KG1 (cell line): Measurements from ENCODE around the gene TULP3.

ENCODE experiments used
- DNase-seq: peaks from one replicate; lab custom pipeline; 2025; lab: John Stamatoyannopoulos, UW

Gene TULP3

DNA sequence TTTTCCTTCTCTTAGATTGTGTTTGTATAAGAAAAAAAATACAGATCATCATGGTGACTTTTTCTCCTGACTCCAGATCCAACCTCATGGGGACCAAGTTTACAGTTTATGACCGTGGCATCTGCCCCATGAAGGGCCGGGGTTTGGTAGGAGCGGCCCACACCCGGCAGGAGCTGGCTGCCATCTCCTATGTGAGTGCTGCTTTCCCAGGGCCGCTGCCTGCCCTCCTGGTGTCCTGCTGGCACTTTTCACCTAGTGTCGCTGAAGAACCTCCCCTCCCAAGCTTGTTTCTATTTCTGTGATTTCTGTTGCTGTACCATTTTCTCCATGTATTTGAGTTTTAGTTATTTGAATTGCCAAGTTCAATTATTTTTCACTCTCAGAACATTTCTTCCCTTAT is 43.7 kb downstream of the TULP3 start:
- DNase-seq, result no peak

DNA sequence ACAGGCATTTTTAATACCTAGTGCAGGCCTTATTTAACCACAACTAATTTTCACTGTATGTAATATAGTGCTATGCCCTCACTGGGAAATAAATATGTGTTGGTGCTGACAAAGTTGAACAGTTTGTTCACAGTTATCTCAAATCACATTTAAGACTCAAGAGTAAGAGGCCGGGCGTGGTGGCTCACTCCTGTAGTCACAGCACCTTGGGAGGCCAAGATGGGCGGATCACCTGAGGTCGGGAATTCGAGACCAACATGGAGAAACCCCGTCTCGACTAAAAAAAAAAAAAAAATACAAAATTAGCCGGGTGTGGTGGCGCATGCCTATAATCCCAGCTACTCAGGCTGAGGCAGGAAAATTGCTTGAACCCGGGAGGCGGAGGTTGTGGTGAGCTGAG is 45.6 kb downstream of the TULP3 start:
- no peak for DNase-seq

GRCh38 chr12:2937500-2937899 is 46.8 kb downstream of the TULP3 start:
- DNase-seq, result no peak

GRCh38 chr12:2939191-2939590 is 48.5 kb downstream of the TULP3 start:
- no peak for DNase-seq

- DNase-seq, result no peak
These were observed 49.9 kb downstream of the TULP3 start for GRCh38 chr12:2940564-2940963.

DNA sequence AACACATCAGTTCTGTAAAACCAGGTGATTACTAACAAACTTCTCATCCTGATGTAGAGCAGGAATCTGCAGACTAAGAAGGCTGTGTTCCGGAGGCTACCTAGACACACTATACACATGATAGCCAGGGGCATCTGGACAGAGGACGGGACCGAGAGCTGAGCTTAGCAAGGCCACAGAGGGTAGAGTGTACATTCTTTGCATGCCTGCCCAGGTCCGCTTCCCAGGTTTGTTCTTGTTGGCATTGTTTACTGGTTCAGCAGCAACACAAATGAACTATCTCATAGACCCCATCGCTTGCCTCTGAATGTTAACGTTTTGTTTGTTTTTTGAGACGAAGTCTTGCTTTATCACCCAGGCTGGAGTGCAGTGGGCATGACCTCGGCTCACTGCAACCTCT is 50.8 kb downstream of the TULP3 start:
- DNase-seq, result no peak

DNA sequence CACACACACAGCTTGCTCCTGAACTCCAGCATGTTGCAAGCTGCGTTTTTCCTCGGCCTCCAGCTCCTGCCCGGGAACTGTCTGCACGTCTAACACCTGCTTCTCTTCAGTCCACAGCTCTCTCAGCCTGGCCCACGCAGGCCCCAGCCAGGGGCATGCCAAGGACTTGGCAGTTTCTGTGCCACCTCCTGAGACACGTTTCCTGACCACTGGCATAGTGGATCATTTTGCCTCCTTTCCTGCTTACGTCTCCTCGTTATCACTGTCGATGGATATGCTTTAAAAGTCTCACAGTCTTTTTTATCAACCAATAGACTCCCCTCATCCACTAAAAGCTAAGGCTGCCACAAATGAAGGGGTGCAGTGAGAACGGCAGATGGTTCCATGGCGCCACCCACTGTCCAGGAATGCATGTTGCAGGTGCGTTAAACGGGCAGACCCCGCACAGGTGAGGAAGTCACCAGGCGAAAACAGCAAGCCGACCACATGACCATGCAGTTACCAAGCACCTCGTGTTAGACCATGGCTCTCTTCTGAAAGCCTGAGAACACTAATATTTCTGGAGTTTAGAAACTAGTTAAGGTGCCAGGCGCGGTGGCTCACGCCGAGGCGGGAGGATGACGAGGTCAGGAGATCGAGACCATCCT is 53.8 kb downstream of the TULP3 start:
- no peak for DNase-seq

DNA sequence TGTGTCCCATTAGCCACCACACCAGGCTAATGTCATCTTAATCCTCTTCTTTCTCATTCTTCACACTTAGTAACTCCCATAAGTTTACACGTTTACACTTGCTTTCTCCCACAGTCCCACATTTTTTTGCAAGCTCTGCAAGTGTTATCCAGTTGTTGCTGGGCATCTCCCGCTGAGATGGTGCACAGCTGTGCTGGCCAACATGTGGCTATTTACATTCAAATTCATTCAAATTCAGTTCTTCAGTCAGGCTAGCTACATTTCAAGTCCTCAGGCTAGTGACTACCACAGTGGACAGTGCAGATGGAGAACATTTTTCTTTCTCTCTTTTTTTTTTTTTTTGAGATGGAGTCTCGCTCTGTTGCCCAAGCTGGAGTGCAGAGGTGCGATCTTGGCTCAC is 58.7 kb downstream of the TULP3 start:
- no peak for DNase-seq

DNA sequence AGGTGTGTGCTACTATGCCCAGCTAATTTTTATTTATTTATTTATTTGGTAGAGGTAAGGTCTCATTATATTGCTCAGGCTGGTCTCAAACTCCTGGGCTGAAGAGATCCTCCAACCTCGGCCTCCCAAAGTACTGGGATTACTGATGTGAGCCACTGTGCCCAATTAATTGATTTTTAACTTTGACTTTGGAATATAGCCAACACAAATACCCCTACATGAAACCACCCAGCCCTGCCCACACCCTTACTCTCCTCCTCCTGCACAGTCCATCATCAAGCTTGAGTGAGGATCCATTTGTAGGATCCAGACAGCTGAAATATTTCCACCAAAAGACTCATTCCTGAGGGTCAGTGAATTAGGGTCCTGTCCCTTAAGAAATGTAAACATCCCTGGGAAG is 65.2 kb downstream of the TULP3 start:
- no peak for DNase-seq

GRCh38 chr12:2957816-2958431 is 67.2 kb downstream of the TULP3 start:
- DNase-seq, result no peak

DNA sequence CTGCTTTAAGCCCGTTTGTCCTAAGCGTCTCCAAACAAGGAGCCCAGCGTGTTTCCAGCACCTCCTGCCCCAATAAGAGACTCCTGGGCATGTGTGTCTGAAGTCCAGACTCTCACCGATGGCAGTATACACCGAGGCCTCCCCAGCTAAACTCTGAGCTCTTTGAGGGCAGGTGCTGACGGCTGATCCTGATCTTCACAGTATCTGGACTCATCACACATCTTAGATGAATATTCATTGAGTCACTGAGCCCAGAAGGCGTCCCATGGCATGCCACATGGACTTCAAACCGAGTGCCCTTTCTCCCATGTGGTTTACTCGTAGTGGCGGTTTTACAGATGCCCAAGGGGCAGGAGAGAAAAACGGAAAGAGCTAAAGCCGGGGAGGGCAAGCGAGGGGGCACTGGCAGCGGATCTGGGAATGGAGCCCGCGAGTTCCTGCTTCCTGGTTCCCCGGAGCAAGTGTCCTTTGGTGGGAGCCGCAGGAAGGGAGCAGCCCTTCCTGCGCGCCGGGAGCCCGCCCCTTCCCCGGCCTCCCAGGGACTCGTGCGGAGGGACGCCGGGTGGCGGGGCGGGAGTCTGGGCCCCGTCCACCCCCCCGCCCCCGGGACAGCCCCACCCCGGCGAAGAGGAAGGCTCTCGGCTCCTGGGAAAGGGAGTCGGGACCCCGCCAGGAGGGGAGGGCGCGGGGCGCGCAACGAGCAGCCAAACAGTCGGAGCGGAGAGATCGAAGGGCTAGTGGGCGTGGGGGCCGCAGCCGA is 67.9 kb downstream of the TULP3 start:
- no peak for DNase-seq

GRCh38 chr12:2959192-2959504 is 68.5 kb downstream of the TULP3 start, which contains the start of gene TEAD4:
TEAD4 (plus strand) TSS chr12:2959397.
- DNase-seq, result no peak

DNA sequence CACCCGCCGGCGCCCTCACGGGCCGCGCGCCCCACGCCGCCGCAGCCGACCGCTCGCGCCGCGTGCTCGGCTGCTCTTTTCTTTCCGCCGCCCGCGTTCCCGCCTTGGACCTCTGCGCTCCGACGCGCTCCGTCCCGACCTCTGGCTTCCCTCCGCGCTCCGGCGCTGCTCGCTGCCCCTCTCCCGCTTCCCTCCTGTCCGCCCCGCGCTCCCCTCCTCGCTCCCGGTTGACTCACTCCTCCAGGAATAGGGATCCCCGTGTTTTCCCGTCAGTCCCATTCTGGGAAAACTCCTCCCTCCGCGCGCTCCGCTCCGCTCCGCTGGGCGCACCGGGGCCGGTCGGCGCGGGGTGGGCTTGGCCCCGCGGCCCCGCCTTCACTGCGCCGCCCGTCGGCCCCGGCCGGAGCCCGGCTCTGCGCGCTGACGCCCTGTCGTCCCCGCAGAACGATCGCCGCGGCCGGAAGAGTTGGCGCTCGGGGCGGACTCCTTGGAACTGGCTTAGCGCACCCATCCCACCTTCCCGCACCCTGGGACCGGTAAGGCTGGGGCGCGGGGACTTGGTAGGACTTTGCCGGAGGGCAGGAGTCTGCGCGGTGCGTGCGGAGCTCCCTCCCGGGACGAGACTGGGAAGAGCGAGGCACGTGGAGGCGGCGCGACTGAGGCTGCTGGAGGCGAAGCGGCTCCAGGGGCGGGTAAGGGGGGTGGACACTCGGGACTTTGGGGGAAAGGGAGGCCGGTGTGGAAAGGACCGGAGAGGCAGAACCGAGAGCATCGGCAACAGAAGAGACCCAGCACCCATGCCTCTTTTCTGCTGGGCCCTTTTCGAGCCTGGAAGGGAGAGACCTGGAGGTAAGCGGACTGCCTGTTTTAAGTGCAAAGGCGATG is 69.1 kb downstream of the TULP3 start:
- DNase-seq, result no peak

- no peak for DNase-seq
These were observed 69.8 kb downstream of the TULP3 start for GRCh38 chr12:2960390-2960956.

DNA sequence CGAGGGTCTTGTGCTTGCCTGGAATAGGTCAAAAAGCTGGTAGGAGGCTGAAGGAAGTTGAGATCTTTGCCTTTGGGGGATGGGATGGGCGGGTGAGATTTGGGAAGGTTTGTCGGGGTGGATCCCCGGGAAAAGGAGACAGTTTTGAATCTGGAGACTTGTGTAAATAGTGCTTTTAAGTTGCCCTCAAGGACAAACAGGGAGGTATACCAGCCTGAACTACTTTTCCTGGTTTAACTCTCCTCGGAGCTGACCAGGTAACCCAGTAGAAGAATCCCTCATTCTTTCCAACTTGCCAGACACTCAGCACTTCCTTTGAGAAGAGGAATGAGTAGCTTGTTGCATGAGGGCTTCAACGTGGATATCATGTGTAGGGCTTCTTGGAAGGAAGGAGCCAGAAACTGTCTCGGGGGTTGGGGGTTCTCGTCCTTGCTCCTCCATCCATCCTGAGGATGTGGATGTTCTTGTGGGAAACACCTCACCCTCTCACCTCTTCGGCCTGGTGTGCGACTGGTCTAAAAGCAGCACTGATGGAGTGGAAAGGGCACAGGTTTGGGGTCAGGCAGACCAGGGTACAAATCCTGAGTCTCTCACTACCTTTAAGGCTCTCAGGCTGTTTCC is 70.4 kb downstream of the TULP3 start:
- DNase-seq, result no peak

DNA sequence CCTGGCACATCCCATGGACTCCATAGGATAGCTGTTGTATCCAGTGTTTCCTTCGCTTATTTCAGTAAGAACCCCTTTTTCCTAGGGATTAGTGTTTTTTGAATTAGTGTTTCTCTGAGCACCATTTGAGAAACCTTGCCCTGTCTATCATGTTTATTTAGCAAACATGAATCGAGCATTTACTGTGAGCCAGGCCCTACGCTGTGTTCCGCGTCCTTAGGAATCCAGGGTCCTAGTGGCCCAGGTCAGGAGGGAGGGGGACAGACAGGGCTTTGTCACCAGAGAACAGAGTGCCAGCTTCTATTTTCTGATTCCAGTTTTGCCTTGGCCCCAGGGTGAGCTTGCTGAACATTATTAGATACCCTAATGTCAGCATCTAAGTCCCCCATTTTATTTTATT is 71.0 kb downstream of the TULP3 start:
- DNase-seq, result no peak

DNA sequence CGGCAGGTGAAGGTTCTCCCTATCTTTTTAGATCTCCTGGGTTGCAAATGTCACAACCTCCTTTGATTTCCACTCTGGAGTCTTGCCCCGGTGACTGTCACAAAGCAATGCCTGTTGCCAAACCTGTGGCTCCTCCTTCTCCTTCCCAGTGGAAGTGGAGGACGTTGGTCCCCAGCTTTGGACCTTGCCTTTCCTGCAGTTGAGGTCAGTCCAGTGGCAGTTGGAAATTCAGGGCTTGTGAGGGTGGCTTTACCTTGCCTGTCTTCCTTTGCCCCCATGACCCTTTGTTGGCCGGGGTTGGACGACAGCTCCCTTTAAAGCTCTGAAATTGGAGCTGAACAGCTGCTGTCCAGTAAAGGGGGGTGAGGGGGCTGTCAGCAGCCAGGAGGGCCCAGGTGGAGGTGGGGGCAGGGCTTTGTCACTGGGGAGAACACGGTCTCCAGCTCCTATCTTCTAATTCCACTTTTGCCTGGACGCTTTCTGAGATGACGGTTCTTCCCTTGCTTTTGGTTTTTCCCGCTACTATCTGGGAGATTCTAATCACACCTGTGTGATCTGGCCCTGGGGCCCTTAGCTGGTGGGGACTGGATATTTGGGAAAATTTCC is 72.6 kb downstream of the TULP3 start:
- DNase-seq, result no peak

- no peak for DNase-seq
These were observed 73.1 kb downstream of the TULP3 start for GRCh38 chr12:2963760-2964292.

- no peak for DNase-seq
These were observed 77.0 kb downstream of the TULP3 start for GRCh38 chr12:2967651-2968050.

DNA sequence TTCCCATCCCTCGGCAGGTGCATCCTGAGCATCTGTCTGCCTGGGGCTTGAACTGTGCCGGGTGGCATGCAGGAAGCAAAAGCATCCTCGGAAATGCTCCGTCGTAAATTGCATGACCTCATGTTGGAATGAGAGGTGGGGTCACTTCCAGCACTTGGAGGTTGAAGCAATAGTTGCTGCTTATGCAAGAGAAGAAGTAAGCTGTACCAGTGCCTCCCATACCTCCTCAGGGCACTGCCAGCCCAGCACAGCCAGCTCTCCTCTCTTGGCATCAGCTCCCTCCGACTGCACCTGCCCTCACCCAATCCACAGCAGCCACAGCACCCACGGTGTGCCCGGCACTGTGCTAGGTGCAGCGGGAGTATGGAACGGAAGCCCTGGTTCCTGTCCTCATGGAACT is 80.1 kb downstream of the TULP3 start:
- DNase-seq, result no peak

- no peak for DNase-seq
These were observed 82.9 kb downstream of the TULP3 start for GRCh38 chr12:2973566-2973965.
